Ishikawa (cell line): ENCODE measurements around the gene IRF6.

Experiments
- CEBPB ChIP-seq: IDR thresholded peaks from 2 replicates; pipeline ENCODE4 v1.6.1; 2012
- CREB1 ChIP-seq: IDR thresholded peaks from 2 replicates; pipeline ENCODE4 v1.6.1; 2012; ENCODE audit warnings: low read depth
- EGR1 ChIP-seq: IDR thresholded peaks from 2 replicates; pipeline ENCODE4 v1.6.1; 2012
- EP300 ChIP-seq: IDR thresholded peaks from 2 replicates; pipeline ENCODE4 v1.6.1; 2012; ENCODE audit warnings: borderline replicate concordance
- FOXM1 ChIP-seq: IDR thresholded peaks from 2 replicates; pipeline ENCODE4 v1.6.1; 2012; ENCODE audit warnings: low read depth, borderline replicate concordance
- NFIC ChIP-seq: IDR thresholded peaks from 2 replicates; pipeline ENCODE4 v1.6.1; 2012
- RAD21 ChIP-seq: IDR thresholded peaks from 2 replicates; pipeline ENCODE4 v1.6.1; 2012; ENCODE audit warnings: low read depth
- REST ChIP-seq: IDR thresholded peaks from 2 replicates; pipeline ENCODE4 v1.6.1; 2012; ENCODE audit warnings: low read depth, mild to moderate bottlenecking
- TAF1 ChIP-seq: IDR thresholded peaks from 2 replicates; pipeline ENCODE4 v1.6.1; 2012; ENCODE audit warnings: low read depth, mild to moderate bottlenecking
- TCF12 ChIP-seq: IDR thresholded peaks from 2 replicates; pipeline ENCODE4 v1.6.1; 2012; ENCODE audit warnings: low read depth
- TEAD4 ChIP-seq: IDR thresholded peaks from 2 replicates; pipeline ENCODE4 v1.6.1; 2012
- YY1 ChIP-seq: IDR thresholded peaks from 2 replicates; pipeline ENCODE4 v1.6.1; 2012; ENCODE audit warnings: low read depth
- ZBTB7A ChIP-seq: IDR thresholded peaks from 2 replicates; pipeline ENCODE4 v1.6.1; 2012; ENCODE audit warnings: low read depth
- TF ChIP-seq, protein P1 (sequence below): IDR thresholded peaks from 2 replicates; pipeline ENCODE4 v1.6.1; 2012
- TF ChIP-seq, protein P2 (sequence below): IDR thresholded peaks from 2 replicates; pipeline ENCODE4 v1.6.1; 2012

The IRF6 gene

DNA sequence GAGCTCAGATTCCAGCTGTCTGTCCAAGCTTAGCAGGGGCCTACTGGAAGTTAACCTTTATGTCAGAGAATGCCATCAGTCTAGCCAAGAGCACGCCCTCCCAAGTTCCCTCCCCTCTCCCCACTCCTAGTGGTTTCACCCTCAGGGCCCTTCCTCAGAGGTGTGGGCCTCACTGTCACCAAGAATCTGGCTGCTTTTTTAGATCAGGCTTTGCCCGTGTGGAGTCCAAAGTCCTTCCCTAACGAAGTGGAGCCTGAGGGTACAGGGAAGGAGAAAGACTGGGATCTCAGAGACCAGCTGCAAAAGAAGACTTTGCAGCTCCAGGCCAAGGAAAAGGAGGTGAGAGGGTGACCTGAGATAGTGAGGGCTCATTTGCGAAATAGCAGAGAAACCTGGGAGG is 25.7 kb downstream of the IRF6 start:
- TF ChIP-seq REST (no peak), YY1 (no peak), EP300 (no peak)

DNA sequence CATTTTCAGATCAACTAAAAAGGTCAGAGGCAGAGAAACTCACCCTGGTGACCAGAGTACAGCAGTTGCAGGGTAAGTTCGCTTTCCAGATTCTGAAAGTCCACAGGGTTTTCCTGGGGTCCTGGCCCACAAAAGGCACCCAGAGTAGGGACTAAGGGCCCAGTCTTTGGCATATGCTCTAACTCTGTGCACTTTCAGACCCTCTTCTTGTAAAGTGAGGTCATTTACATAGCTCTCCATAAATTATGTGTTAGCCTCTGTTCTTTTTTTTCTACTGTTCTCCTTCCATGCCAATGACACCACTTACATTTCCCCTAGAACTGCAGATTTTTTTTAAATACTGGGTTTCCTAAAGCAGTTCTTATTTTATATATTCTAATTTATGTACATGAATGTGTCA is 27.8 kb downstream of the IRF6 start:
- no peak for TF ChIP-seq YY1
- no peak for TF ChIP-seq EP300
- no peak for TF ChIP-seq CREB1
- TF ChIP-seq, protein P1, sequence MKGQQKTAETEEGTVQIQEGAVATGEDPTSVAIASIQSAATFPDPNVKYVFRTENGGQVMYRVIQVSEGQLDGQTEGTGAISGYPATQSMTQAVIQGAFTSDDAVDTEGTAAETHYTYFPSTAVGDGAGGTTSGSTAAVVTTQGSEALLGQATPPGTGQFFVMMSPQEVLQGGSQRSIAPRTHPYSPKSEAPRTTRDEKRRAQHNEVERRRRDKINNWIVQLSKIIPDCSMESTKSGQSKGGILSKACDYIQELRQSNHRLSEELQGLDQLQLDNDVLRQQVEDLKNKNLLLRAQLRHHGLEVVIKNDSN: no peak
- TF ChIP-seq CEBPB: no peak
- no peak for TF ChIP-seq TAF1
- TF ChIP-seq EGR1: no peak
- TF ChIP-seq ZBTB7A: no peak
- TF ChIP-seq RAD21: no peak
- no peak for TF ChIP-seq NFIC
- no peak for TF ChIP-seq TCF12
- no peak for TF ChIP-seq TEAD4
- TF ChIP-seq, protein P2, sequence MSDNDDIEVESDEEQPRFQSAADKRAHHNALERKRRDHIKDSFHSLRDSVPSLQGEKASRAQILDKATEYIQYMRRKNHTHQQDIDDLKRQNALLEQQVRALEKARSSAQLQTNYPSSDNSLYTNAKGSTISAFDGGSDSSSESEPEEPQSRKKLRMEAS: no peak
- no peak for TF ChIP-seq REST
- no peak for TF ChIP-seq FOXM1

DNA sequence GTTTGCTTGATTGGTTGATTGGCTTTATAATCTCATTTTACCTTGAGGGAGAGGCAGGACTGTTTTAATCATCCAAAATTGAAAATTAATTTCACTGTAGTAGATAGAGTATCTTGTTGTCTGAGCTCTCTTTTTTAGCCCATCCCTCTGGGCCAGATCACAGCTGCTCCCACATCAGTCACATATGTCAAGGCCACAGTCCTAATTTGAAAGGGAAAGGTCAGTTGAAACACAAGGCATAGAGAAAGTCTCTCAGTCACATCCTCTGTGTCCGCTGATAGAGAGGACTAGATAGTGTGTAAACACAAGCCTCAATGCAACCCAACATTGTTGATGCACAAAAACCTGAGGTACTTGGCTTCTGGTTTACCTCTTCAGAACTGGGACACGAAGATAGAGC is 28.4 kb downstream of the IRF6 start:
- TF ChIP-seq ZBTB7A (no peak), FOXM1 (no peak), REST (no peak), TEAD4 (no peak), TCF12 (no peak), EP300 (no peak), CEBPB (no peak), YY1 (no peak), NFIC (no peak), RAD21 (no peak), EGR1 (no peak)
- TF ChIP-seq, protein P2: no peak

DNA sequence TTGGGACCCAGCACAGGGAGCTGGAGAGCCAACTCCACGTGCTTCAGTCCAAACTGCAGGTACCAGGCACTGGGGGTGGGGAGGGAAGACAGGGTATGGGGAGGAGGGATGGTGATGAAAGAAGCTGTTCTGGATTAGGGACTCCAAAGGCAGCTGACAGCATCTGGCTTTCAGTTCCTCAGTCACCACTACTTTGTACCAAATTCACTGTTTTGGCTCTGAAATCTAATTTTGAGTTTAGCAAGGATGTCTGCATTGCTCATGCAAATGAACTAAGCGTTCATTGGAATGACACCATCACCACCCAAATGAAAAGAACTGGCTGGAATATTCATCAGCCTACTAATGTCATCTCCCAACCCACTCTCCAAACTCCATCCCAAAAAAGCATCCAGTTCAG is 30.3 kb downstream of the IRF6 start:
- TF ChIP-seq TEAD4 (no peak), TAF1 (no peak), FOXM1 (no peak), ZBTB7A (no peak), REST (no peak), RAD21 (no peak)
- TF ChIP-seq, protein P1: no peak
